OCI-M1 (cell line): ENCODE data around the gene TRPM3.

Source experiments
- DNase-seq: peaks from one replicate; lab custom pipeline; 2025; lab: John Stamatoyannopoulos, UW

TRPM3 gene

DNA sequence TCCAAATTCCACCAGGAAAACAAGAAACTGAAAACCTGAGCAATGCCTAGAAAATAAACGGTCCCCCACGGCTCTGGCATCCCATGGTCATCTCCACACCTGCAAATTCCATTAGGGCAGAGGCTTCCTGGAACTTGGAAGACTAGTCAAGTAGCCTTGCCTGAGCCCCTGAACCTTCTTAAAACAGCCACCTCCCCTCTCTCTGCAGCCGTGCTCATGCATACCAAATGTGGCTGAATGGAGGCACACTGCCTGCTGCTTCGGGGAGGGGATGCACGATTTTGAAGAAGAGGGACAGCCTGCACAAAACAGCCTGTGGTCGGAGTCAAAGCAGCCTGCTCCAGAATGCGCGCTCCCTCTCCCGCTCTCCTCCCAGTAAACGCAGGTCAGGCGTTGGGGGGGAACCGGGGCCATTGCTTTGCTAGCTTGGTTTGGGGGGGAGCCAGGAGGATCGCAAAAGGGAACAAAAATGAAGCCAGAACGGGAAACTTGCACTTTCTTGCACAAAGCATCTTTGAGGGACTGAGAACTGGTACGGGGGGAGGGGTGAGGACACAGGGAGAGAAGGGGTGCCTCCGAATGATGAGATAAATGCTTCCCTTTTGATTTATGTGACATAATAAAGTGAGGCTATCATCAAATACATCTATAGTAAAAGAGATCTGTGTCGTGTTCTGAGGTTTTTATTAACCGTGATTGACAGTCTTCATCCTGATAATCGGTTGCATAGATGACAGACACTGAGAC, at the start of gene TRPM3:
Gene TRPM3, minus strand, starts transcription at position 347 of the 747 bp plus-strand sequence. Its CDS starts 267 bp downstream, at position 80.
- no peak for DNase-seq

DNA sequence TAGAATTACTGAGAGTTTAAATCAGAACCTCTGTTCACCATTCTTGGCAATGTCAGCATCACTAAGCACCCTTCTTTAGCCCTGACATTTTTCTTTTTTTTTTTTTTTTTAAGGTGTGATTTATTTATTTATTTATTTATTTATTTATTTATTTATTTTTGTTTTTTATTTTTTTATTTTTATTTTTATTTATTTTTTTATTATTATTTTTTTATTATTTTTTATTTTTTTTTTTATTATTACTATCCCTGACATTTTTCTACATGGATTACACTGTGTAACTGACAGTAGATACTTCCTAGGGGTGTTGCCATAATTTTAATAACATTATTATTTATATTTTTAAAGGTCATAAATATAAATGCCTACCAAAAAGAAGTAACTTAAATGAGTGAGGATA, 47.0 kb upstream of the TRPM3 start:
- DNase-seq, result no peak

DNA sequence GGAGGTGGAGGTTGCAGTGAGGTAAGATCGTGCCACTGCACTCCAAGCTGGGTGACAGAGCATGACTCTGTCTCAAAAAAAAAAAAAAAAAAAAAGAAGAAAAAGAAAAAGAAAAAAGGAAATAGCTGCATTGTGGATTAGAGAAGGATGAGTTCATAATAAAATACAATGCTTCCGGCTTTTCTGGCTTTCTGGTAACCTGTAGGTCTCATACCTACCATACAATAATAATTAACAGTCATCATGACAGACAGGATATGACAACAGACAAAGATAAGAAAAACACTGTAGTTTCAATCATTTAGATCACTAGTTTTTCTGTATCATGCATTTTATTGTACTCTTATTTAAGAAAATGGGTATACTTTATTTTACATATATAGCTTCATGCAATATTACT, 40.7 kb upstream of the TRPM3 start:
- DNase-seq, result no peak

DNA sequence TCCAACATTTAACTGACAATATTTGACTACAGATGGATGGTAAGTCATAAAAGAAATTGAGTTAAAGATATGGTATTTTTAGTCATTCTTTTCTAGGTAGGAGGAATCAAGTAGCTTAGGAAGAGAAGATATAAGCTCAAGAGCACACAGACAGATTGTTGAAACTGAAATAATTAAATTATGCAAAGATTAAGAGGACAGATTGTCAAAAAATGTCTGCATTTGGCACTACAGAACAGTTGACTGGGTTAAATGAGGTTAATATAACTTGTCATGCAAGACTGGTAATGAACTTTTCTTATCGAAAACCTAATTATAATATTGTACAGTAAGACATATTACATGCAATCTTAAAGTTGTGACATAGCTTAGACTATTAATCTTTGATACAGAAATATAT, 36.3 kb upstream of the TRPM3 start:
- no peak for DNase-seq

DNA sequence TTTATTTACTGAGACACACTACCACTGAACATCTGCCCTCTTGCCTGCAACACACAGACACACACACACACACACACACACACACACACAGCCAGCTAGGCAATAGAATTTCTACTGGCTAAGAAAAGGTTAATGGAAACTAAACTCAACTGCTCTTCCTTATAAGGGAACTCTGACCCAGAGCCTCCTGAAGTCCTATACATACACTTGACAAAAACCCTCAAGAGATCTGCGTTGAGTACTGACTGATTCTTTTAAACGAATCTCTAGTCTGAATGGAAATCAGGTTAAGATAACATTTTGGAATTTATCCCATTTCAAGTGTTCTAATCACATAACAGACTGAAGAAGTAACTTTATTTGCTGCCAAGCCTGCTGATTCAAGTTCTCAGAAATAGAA, 25.9 kb upstream of the TRPM3 start:
- peak; percentile 46 for DNase-seq

DNA sequence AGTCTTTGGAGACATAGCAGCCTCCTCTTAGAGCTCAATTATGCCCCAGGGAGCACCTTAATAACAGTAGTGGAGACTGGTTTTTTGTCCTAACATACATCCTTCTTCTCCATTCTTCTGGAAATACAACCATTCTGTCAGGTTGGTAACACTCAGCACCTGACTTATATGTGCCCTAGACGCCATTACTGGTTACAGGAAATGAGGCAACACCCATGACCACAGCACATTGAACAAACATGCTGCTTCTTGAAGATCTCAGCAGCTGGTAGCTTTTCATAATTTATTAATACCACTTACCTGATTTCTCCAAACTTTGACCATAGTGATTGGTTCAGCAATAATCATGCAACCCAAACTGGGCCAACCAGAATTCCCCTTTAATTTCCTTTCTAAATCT, 25.1 kb upstream of the TRPM3 start:
- DNase-seq, result peak; percentile 35

DNA sequence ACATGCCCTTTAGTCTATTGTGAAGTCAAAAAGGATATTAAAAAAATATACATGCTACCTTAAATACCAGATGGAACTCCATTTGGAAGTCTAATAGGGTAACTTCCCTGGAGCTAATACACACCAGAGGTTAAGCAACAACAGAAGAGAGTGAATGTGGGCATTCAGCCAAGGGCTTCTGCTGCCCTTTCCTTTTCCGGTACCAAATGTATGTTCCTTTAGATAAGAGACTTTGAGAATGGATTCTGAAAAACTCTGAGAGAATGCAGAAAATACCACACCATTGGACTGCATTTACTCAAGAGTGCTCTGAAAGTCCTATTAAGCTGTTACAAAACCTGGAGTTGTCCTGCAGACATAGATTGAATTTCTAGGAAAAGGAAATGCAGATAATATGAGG, 23.8 kb upstream of the TRPM3 start:
- DNase-seq, result peak; percentile 95

DNA sequence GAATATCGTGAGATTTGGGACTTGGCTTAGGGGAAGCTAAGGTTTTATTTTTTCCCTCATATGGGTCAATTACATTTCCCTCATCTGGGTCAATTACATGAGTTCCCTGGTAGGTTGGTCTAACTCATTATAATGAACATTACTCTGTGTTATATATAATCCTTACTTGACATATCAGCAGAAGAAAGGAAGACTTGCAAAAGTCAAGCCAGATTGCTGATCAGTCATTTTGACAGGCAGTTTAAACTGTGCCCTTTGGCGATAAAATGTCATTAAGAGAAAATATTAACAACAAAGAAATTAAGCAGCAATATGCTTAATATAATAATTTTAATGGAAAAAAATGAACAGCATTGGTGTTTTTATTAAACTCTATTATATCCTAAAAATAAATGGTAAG, 23.1 kb upstream of the TRPM3 start:
- no peak for DNase-seq

DNA sequence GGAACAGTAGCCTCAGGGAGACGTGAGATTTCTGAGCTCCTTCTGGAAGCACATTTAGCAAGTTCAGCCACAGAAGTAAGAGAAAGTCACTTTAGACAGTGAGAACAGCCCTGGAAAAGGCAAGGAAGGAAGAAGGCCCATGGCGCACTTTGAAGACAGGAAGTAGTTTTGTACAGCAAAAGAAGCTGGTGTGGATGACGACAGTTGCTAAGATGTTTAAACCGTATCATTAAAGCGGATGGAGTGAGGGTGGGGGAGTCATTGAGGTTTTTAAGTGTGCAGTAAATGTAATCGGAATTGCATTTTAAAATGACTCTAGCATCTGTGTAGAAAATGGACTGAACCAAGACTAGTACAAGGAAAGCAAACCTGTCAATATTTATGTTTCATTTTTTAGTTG, 15.3 kb upstream of the TRPM3 start:
- DNase-seq, result no peak

DNA sequence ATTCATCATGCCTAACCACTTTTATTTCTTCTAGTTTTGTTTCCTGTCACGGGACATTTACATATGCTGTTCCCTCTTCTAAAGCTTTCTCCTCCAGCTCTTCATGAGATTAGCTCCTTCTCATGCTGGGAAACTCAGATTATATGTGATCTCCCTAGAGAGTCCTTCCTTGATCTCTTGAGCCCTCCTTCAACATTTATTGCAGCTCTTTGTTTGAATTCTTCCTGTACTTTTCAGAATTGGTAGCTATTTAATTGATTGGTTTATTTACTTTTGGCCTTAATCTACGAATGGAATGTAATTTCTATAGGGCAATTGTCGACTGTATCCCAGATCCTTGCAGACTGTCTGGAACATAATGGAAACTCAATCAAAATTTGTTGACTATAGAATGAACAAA, 9.7 kb upstream of the TRPM3 start:
- DNase-seq, result no peak

DNA sequence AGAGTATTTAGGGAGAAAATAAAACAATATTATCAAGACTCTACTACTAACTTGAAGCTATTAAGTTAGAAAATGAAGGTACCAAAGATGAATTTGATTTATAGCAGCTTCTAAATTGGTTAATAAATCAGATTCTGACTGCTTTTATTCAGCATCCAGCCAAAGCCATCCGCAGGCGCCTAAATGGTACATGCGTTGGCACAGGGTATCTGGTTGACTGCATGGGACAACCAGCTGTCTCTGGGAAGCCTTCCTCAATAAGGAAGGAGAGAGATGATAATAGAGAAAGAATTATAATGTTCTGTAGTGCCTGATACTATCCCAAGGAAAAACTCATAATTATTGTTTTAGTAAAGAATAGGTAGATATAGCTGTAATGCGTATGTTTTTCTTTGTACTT, 9.1 kb upstream of the TRPM3 start:
- no peak for DNase-seq

DNA sequence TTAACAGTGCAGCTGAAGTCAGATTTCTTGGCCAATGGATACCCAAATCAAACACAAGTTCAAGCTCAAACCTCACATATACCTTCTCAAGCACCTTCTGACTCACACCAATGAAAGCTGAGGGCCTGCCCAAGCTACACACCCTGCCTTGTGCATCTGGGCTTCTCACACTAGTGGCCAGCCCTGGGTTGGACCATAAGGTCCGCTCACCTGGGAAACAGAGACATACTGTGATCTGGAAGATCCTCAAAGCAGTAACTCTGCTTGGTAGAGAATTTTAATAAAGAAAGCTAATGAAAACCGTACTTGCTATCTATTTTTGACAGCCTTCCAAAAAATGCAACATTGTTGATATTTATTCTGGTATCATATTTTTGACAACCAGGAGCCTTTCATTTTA, 7.4 kb upstream of the TRPM3 start:
- DNase-seq, result no peak

DNA sequence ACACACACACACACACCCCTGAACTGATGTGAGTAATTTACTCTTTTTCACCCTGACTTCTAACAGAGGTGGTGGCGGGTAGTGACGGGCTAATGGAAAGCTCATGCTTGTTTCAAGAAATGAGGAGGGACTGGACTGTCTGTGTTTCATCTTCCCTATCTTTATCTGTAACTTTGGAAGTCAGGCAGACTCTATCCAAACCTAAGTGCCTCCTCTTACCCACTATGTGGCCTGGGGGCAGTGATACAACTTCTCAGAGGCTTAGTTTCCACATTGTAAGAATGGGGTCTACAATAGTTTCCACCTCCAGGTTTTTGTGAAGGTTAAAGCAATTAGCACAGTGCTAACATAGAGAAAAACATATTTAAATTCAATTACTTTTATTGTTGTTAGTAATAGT, 5.9 kb upstream of the TRPM3 start:
- no peak for DNase-seq

DNA sequence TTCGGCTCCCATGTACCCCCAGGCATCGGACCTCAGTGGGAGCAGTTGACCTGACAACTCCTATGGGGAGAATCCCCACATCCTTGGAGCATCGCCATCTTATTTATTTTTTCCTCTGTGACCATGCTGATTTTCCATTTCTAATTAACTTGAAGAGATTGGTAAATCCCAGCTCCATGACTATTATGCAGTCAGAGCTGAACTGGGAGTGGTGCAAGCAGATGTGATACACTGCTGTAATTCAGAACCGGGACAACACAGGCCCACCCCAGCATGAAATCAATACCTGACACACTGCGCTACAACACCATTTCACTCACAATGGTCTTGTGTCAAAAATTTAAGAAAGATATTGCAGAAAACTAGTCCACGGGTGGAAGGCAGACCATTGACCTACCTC, 1.0 kb upstream of the TRPM3 start:
- DNase-seq, result no peak

DNA sequence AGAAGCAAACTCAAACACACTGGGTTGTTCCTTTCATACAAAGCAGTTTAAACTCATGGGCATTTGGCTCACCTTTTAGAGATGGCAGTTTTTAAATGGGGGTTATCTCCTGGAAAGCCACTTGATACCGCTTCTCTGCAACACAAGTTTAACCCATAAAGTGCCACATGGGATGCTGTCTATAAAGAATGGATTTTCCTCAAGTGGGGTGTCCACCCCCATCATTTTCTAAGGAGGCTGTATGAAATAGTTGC, 528 bp upstream of the TRPM3 start:
- no peak for DNase-seq

DNA sequence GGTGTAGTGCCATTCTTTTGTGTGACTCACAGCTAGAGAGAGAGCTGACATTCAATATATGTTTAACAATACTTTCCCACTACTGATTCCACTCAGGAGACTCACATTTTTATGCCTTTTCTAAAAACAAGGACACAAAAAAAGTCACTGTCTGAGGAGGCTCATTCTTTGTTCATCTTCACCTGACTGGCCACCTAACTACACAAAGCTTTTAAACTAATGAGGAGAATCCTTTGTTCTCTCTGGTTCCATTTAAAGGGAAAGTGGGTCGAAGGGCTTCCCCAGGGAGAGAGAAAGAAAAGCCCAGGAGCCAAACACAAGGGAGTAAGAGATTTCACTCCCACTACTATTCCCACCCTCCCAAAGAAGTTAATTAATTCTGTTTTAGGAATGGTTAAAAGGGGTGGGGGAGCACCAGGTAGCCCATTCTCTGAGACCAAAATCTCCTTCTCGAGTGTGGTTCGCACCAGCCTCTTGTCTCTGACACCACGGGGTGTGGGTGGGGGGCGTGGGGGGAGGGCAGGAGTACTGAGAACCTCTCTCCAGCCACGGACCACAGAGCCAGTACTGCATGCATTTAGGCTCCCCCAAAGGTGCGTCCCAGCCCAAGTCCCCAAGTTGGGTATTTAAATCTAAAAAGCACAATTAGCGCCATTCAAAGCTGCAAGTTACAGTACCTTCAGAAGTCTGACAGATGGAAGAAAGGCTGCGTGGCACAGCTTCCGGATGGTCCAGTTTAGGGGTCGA, 747 bp downstream of the TRPM3 start:
- DNase-seq, result no peak

DNA sequence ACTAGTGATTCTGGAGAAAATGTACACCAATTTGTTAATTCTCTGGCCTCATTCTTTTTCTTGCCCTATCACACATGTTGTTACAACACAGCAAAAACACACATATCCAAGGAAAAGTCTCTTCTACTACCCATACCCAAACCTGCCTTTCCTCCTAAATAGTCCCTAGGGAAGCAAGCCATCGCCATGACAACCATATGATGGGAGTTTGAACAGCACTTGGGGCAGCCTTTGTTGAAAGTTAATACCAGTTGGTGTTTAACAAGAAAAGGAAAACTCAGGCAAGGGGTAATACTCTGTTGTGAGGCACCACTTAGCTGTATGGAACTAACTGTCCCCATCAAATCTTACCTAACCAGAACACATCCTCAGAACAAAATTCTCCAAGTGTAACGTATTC, 1.7 kb downstream of the TRPM3 start:
- no peak for DNase-seq

DNA sequence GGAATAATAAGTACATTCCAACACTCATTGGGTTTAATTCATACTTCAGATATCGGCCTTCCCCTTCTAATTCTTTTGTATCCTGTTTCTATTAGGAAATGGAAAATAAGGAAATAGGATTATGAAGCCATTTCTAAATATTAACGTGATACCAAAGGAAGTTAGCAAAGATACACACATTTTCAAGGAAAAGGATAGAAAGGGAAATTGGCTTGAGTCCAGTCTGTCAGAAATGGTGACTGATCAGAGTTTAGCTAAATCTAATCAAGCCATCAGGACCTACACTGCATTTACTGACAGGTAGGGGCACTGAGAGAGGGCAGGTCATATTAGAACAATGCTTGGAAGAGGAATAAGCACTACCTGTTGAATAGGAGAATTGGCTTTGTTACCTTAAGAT, 3.1 kb downstream of the TRPM3 start:
- no peak for DNase-seq

DNA sequence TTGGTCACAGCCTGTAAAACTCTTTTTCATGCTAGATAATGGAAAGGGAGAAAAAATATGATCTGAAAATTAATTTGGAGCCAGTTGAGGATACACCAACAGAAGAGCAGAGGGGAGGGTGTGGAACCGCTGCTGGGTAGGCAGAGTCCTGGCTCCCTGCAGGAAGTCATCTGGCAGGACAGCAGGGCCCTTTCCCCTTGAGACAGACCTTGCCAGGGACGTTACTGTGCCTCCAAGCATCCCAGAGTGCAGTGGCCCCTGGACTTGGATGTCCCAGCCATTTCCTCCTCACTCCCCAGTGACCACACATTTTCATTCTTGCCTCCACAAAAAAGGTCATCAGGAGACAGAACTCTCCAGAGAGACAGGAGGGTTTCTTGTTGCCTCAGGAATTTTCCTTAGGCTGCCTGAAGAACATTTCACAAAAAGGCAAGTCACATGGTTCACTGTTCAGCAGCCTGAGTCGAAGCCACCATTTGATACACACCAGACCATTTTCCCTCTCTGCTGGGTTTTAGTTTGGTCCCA, 5.9 kb downstream of the TRPM3 start:
- DNase-seq, result no peak

DNA sequence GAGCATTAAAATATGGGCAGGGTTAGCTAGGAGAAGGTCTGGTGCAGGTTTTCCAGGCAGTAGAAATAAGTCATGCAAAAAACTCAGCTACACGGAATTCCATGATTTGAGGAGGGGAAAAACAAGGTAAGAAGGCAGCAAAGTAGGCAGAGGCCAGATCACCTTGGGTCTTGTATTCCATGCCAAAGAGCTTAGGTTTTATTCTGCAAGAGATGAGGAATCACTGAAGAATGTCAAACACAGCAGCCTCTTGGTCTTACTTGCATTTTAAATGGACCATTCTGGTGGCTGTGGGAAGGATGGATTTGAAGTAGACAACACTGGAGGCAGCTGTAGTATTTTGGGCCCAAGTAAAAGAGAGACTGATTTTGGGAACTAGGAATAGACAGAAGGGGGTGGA, 8.6 kb downstream of the TRPM3 start:
- no peak for DNase-seq

DNA sequence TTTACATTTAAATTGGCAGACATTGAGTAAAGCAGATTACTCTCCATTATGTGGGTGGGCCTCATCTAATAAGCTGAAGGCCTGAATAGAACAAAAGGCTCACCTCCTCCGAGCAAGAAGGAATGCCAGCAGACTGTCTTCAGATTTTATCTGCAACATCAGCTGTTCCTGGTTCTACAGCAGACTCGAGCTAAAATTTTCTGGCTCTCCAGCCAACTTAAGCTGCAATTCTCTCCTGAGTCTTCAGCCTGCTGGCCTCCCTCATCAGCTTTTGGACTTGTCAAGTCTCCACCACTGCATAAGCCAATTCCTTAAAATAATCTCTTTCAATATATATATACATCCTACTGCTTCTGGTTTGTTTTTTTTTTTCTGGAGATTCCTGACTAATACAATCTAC, 12.5 kb downstream of the TRPM3 start:
- DNase-seq, result peak; percentile 24

DNA sequence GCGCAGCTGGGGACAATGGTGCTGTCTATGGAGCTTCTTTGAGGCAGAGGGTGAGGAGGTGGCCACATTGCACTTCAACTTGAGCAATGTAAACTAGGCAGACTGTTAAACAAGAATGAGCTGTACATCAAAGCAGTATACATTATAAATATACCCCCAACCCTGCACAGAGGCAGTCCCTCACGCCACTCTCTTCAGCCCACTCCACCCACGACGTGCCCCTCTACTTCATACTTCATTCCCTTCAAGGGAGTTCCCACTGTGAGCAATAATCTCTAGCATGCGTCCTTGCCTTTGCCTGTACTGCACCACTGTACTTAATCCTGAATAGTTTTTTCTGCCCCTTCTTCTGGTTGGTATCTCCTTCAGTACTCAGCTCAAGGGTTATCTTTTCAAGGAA, 14.4 kb downstream of the TRPM3 start:
- no peak for DNase-seq

DNA sequence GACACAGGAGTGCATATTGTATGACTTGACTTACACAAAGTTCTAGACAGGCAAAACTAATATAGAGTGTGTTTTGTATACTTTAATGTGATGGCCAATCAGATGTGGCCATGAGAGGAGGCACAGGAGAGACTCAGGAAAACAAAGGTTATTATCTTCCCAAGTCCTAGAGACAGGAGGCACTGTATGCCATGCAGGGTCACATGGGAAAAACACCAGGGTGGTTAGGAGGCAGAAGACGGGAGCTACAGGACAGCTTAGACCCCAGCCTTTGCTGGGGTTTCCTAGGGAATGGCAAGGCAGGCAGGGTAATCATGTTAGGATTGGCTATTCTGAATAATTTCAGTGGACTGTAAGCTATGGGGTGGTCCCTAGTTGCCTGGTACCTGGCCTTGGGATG, 16.2 kb downstream of the TRPM3 start:
- no peak for DNase-seq

DNA sequence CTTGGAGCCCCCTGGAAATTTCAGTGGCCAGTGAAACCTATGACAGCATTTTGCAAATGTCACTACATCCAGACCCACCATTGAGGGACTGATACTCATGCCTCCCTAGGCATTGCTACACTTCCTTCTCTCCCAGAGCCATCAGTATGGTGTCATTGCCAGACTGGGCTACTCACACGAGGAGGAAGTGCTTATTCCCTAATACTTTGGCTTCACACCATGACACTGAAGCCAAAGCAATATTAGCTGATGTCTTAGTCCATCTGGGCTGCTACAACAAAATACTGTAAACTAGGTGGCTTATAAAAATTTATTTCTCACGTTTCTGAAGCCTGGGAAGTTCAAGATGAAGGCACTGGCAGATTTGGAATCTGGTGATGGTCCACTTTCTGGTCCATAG, 22.6 kb downstream of the TRPM3 start:
- no peak for DNase-seq
